HFF-Myc (cell line): Measurements from ENCODE around the gene NCF4.

Experiments
- DNase-seq: peaks from one replicate; pipeline ENCODE4 v3.0.0-alpha.2; 2011; ENCODE audit warnings: low read depth; ENCODE audit errors: extremely low read depth
- H3K4me3 ChIP-seq: replicated peaks from 2 replicates; pipeline ENCODE4 v1.5.1; 2011; ENCODE audit warnings: low read depth, mild to moderate bottlenecking, control low read depth, low read length
- CTCF ChIP-seq: IDR thresholded peaks from 2 replicates; pipeline ENCODE4 v1.5.1; 2012; ENCODE audit warnings: mild to moderate bottlenecking, low read depth, low read length, control low read depth; ENCODE audit errors: missing control alignments

NCF4 gene

GRCh38 chr22:36904260-36904880, 43.6 kb downstream of the NCF4 start:
- peak; percentile 20 for TF ChIP-seq CTCF
- no peak for DNase-seq

GRCh38 chr22:36907253-36908195, 46.7 kb downstream of the NCF4 start:
- H3K4me3 ChIP-seq, result no peak overlapping the region
- no peak for DNase-seq
- TF ChIP-seq CTCF, result no peak

More at GRCh38 chr22:36904260-36904880, 43.6 kb downstream of the NCF4 start:
- no peak overlapping the region for H3K4me3 ChIP-seq

GRCh38 chr22:36910461-36910860, 49.7 kb downstream of the NCF4 start:
- no peak for TF ChIP-seq CTCF
- no peak overlapping the region for H3K4me3 ChIP-seq
- DNase-seq, result no peak

- TF ChIP-seq CTCF, result no peak
- DNase-seq, result no peak
Observed at GRCh38 chr22:36911887-36912661, 51.3 kb downstream of the NCF4 start.

GRCh38 chr22:36912694-36913426, 52.1 kb downstream of the NCF4 start:
- DNase-seq, result no peak
- TF ChIP-seq CTCF, result no peak
- H3K4me3 ChIP-seq, result no peak overlapping the region

More at GRCh38 chr22:36911887-36912661, 51.3 kb downstream of the NCF4 start:
- H3K4me3 ChIP-seq, result no peak overlapping the region
